GM12878 (cell line): ENCODE results near the gene CD79A. TPM values are rescaled to one million over a fixed set of nuclear protein-coding genes. Genes with fewer than 3 reads are reported as not detected.

Experiments
- ATAC-seq: fragments of 200-7000 bp; cut with Tn5 transposase; 3 replicates; pipeline ENCODE4 v1.9.1; 2020; ENCODE audit warnings: mild to moderate bottlenecking, moderate library complexity
- BruUV-seq: library from RNA; stranded (reverse); fragments of 400-500 nt; replicated peaks from 2 replicates; lab custom pipeline; 2021; lab: Mats Ljungman, UMichigan
- CTCF ChIA-PET: fragments of 300-600 bp; sonication (Branson Sonifier 250); formaldehyde crosslinking; extraction: SDS; loops from one replicate; lab custom pipeline; 2021; ENCODE audit warnings: inconsistent platforms; lab: Yijun Ruan, JAX
- POLR2A ChIA-PET: fragments of 350-600 bp; formaldehyde crosslinking; extraction: SDS; loops from one replicate; lab custom pipeline; 2021; ENCODE audit warnings: inconsistent platforms; lab: Charles Lee
- RAD21 ChIA-PET: fragments of 300-600 bp; sonication (Branson Sonifier 250); formaldehyde crosslinking; loops from one replicate; lab custom pipeline; 2023; ENCODE audit warnings: antibody characterized with exemption; ENCODE audit not compliant: unreplicated experiment; lab: Charles Lee
- SMC1A ChIA-PET: fragments of 300-600 bp; sonication (Branson Sonifier 250); formaldehyde crosslinking; loops from one replicate; lab custom pipeline; 2023; ENCODE audit not compliant: unreplicated experiment, uncharacterized antibody; lab: Charles Lee
- DNase-seq: peaks from one replicate; pipeline ENCODE4 v3.0.0-alpha.2; 2011; ENCODE audit warnings: low read depth, low spot score
- FAIRE-seq: peaks from 3 replicates; lab custom pipeline; 2011; peaks lifted over from hg19 to GRCh38; lab: Jason Lieb, UNC
- H2AFZ ChIP-seq: 2 replicates; pipeline ENCODE4 v1.6.0; 2011; ENCODE audit warnings: low read depth, low read length, control low read depth; ENCODE audit not compliant: control insufficient read depth
- H3K27ac ChIP-seq: 2 replicates; pipeline ENCODE4 v1.5.1; 2011; ENCODE audit warnings: control low read depth; ENCODE audit not compliant: control insufficient read depth, insufficient read depth
- H3K27me3 ChIP-seq, 2 experiments: replicated peaks in 1 of 2; 2 replicates each; pipeline versions ENCODE4 v1.6.0 to v1.6.1; 2011; ENCODE audit warnings: low read length in 1 of 2; ENCODE audit not compliant: control insufficient read depth in 2 of 2, insufficient read depth in 2 of 2
- H3K36me3 ChIP-seq, 2 experiments: 2 replicates each; pipeline ENCODE4 v1.5.1; 2011; ENCODE audit warnings: low read length in 1 of 2; ENCODE audit not compliant: control insufficient read depth in 2 of 2, insufficient read depth in 2 of 2
- H3K4me1 ChIP-seq: 2 replicates; pipeline ENCODE4 v1.6.1; 2011; ENCODE audit warnings: mild to moderate bottlenecking, low read length, moderate library complexity, mixed read lengths; ENCODE audit not compliant: control insufficient read depth, insufficient read depth
- H3K4me2 ChIP-seq: 2 replicates; pipeline ENCODE4 v1.6.0; 2011; ENCODE audit warnings: control low read depth; ENCODE audit not compliant: control insufficient read depth, insufficient read depth
- H3K4me3 ChIP-seq: fragments of 200-600 bp; sonication (generic); 2 replicates; pipeline ENCODE4 v1.5.1; 2016
- H3K79me2 ChIP-seq: 2 replicates; pipeline ENCODE4 v1.6.0; 2011; ENCODE audit warnings: low read length; ENCODE audit not compliant: control insufficient read depth, insufficient read depth
- H3K9ac ChIP-seq: 2 replicates; pipeline ENCODE4 v1.8.0; 2011; ENCODE audit warnings: low read length, control low read depth, mixed read lengths; ENCODE audit not compliant: control insufficient read depth, insufficient read depth
- H3K9me3 ChIP-seq: replicated peaks from 3 replicates; pipeline ENCODE4 v1.5.1; 2011; ENCODE audit warnings: mild to moderate bottlenecking, low read length; ENCODE audit not compliant: control insufficient read depth, insufficient read depth
- H4K20me1 ChIP-seq: 2 replicates; pipeline ENCODE4 v1.6.0; 2011; ENCODE audit not compliant: control insufficient read depth, insufficient read depth
- CHD1 ChIP-seq: IDR thresholded peaks from 2 replicates; pipeline ENCODE4 v1.6.1; 2012; ENCODE audit warnings: low read depth, low read length, improper control_type of control experiment
- EP300 ChIP-seq, 2 experiments: fragments of 150-350 bp in 1 of 2; IDR thresholded peaks; 2 replicates each; pipeline ENCODE4 v1.6.1; 2011 to 2012; ENCODE audit warnings: low read depth in 2 of 2, low read length in 2 of 2, borderline replicate concordance in 1 of 2, improper control_type of control experiment in 1 of 2, inconsistent platforms in 1 of 2; ENCODE audit not compliant: control insufficient read depth in 1 of 2
- IKZF1 ChIP-seq: fragments of 450-650 bp; conservative IDR thresholded peaks from 2 replicates; pipeline ENCODE4 v1.6.1; 2017; ENCODE audit warnings: antibody characterized with exemption, mild to moderate bottlenecking
- RBBP5 ChIP-seq: fragments of 200-600 bp; sonication (generic); conservative IDR thresholded peaks from 2 replicates; pipeline ENCODE4 v1.6.1; 2016
- RELB ChIP-seq: fragments of 450-650 bp; IDR thresholded peaks from 2 replicates; pipeline ENCODE4 v1.6.1; 2017; ENCODE audit warnings: low read depth, mild to moderate bottlenecking, moderate library complexity
- SMC3 ChIP-seq: IDR thresholded peaks from 2 replicates; pipeline ENCODE4 v1.6.1; 2011; ENCODE audit warnings: low read length, improper control_type of control experiment, borderline replicate concordance
- SUPT20H ChIP-seq: IDR thresholded peaks from 2 replicates; pipeline ENCODE4 v1.6.1; 2011; ENCODE audit warnings: low read depth, mild to moderate bottlenecking, low read length, moderate library complexity, borderline replicate concordance; ENCODE audit not compliant: control insufficient read depth
- SUZ12 ChIP-seq: fragments of 200-600 bp; sonication (generic); IDR thresholded peaks from one replicate; pipeline ENCODE4 v1.6.1; 2018; ENCODE audit warnings: antibody characterized with exemption, mild to moderate bottlenecking; ENCODE audit not compliant: unreplicated experiment
- TCF7 ChIP-seq: IDR thresholded peaks from 2 replicates; pipeline ENCODE4 v1.6.1; 2014; ENCODE audit warnings: antibody characterized with exemption, borderline replicate concordance
- ZNF384 ChIP-seq: IDR thresholded peaks from 2 replicates; pipeline ENCODE4 v1.6.1; 2012; ENCODE audit warnings: low read depth, mild to moderate bottlenecking, low read length, improper control_type of control experiment, borderline replicate concordance
- ZNF622 ChIP-seq: fragments of 450-650 bp; IDR thresholded peaks from 2 replicates; pipeline ENCODE4 v1.6.1; 2017; ENCODE audit warnings: mild to moderate bottlenecking, inconsistent platforms
- WGBS: methylation state at CpG from one replicate; pipeline ENCODE4 v1.1.6; 2016; ENCODE audit warnings: low lambda C conversion rate; ENCODE audit not compliant: insufficient replicate concordance, insufficient coverage; ENCODE audit errors: missing lambda C conversion rate; 5-methylcytosine and 5-hydroxymethylcytosine counted together
- in situ Hi-C: fragments of 300-500 bp; cut with MboI; formaldehyde crosslinking; loops from 9 replicates; pipeline ENCODE4 v1.14.3; 2018; ENCODE audit warnings: mixed read lengths
- intact Hi-C: fragments of 100-400 bp; cut with micrococcal nuclease; formaldehyde crosslinking; loops from one replicate; pipeline ENCODE4 v1.14.2; 2022; ENCODE audit not compliant: unreplicated experiment
- polyA plus RNA-seq, 11 experiments: library from polyadenylated mRNA; depleted of rRNA in 4 of 11; unstranded in 6 of 11; stranded (reverse) in 5 of 11; fragments of >200 nt; fragmentation: Nextera tagmentation in 4 of 11; fragmentation: Illumina TruSeq in 1 of 11; extraction: Ambion mirVana in 4 of 11; extraction: Trizol in 1 of 11; gene quantifications; 1 replicate in 1 of 11; 2 replicates in 10 of 11; pipeline versions ENCODE4 v1.2.1 to v1.2.3, GENCODE V29; 2011 to 2016; ENCODE audit warnings: inconsistent platforms in 2 of 11, missing spikeins in 2 of 11, low read depth in 1 of 11
- total RNA-seq, 4 experiments: library from RNA; depleted of rRNA in 3 of 4; stranded (reverse); fragments of >200 nt in 3 of 4; fragmentation: Illumina TruSeq in 1 of 4; extraction: Trizol in 1 of 4; gene quantifications; 2 replicates each; pipeline versions ENCODE4 v1.2.1 to v1.2.3, GENCODE V29; 2013 to 2021

The CD79A gene
- total and polyA plus RNA-seq, 10 of the 15 experiments (the other 5 are each of a cell fraction or from before 2014, with no cell fraction given), result 38.8 to 414 (median 282) TPM

- Histone ChIP-seq H3K4me3 (no peak overlapping the region), H4K20me1 (no peaks in the 10 kb centered on the region), H3K9ac (no peak overlapping the region), H3K27me3 (no peaks in the 10 kb centered on the region), H3K79me2 (no peaks in the 10 kb centered on the region), H2AFZ (no peak overlapping the region), H3K4me1 (no peaks in the 10 kb centered on the region), H3K36me3 (peaks cover 18 to 38% of the 10 kb centered on the region in 2 experiments; a peak in 3 of 4 replicates), H3K9me3 (no peaks in the 10 kb centered on the region), H3K27ac (no peak overlapping the region), H3K4me2 (no peak overlapping the region)
- CTCF ChIA-PET, result no interaction called here
- in situ Hi-C loops, result no loop called here
- no peak for TF ChIP-seq IKZF1
- no peak for TF ChIP-seq SUPT20H
- no peak for TF ChIP-seq EP300 (IDR thresholded peaks at IDR 0.05; ENCODE audit: borderline replicate concordance in 1 of 2, control insufficient read depth in 1 of 2, low read depth in 2 of 2, low read length in 2 of 2)
- TF ChIP-seq RELB, result no peak
- TF ChIP-seq ZNF622, result no peak
- TF ChIP-seq ZNF384, result no peak
- no peak for TF ChIP-seq SMC3
- no peak for TF ChIP-seq RBBP5
- no peak for TF ChIP-seq TCF7
- TF ChIP-seq SUZ12, result no peak
- TF ChIP-seq CHD1, result no peak
- POLR2A ChIA-PET, result no interaction called here
- 84% methylated on average over 9 of the region's 9 CpGs for WGBS
- intact Hi-C loops, result no loop called here
- BruUV-seq, result no TSS peak
- RAD21 ChIA-PET, result no interaction called here
- ATAC-seq, result no peak
- no peak for FAIRE-seq
- SMC1A ChIA-PET, result no interaction called here
- no peak for DNase-seq
These were observed 29.2 kb downstream of the CD79A start for GRCh38 chr19:41906271-41906670.
